Endothelial cell of hepatic sinusoid (primary cell): ENCODE measurements around the gene ZNF592.

Experiments
- in situ Hi-C: cut with HindIII; loops from 2 replicates; pipeline ENCODE4 v1.10.0; 2017; ENCODE audit warnings: low sequenced_read_pairs

ZNF592 gene

GRCh38 chr15:84772467-84772866 is 24.1 kb downstream of the ZNF592 start:
- in situ Hi-C loops: loop anchor here (5.0 kb wide), 1 partner anchor 70 kb away; no protein-coding TSS in a partner anchor

- in situ Hi-C loops: loop anchor here (5.0 kb wide), 1 partner anchor 71 kb away; no protein-coding TSS in a partner anchor
Observed at GRCh38 chr15:84773716-84774115, 25.3 kb downstream of the ZNF592 start.

GRCh38 chr15:84775867-84776449 is 27.6 kb downstream of the ZNF592 start:
- in situ Hi-C loops: no loop called here

DNA sequence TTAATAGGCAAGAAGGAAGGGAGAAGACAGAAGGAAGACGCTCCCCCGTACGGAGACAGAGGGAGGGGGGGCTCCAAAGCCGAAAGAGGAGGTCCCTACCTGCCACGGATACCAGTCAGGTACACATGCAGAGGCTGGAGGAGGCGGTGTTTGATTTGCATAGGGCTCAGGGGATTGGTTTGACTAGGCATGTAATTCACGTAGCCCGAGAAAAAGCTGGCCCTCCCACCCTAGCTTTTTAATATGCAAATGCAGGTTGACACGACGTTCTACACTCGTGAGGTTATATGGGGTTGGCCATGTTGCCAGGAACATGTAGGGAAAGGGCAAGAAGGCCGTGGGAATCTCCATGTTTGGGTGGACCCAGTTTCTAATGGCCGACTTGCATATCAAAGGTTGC is 29.8 kb downstream of the ZNF592 start:
- in situ Hi-C loops: no loop called here

DNA sequence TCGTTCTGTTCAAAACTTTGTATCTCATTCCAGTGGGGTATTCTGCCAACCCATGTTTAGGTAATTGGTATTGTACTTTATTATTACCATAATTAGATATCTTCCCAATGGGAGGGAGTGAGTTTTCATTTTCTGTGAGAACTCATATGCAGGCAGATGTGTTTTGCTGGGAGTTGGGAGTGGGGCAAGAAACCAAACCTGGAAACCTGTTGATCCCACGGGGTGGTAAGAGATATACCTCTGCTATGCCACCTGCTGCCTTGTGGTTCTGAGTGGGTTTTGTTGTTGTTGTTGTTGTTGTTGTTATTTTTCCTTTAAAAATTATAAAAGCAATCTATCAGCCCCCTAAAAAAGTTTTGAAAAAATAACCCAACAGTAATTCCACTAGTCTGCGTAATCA is 32.1 kb downstream of the ZNF592 start:
- in situ Hi-C loops: no loop called here

GRCh38 chr15:84781495-84781894 is 33.1 kb downstream of the ZNF592 start:
- in situ Hi-C loops: no loop called here

GRCh38 chr15:84782346-84782745 is 34.0 kb downstream of the ZNF592 start:
- in situ Hi-C loops: no loop called here

GRCh38 chr15:84783493-84784251 is 35.3 kb downstream of the ZNF592 start:
- in situ Hi-C loops: no loop called here

DNA sequence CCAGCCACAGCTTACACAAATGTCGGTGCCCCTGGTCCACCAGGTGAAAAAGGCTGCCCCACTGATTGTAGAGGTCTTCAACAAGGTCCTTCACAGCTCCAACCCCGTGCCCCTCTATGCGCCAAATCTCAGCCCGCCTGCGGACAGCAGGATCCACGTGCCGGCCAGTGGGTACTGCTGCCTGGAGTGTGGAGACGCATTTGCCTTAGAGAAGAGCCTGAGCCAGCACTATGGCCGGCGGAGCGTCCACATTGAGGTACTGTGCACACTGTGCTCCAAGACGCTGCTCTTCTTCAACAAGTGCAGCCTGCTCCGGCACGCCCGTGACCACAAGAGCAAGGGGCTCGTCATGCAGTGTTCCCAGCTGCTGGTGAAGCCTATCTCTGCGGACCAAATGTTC is 35.9 kb downstream of the ZNF592 start:
- in situ Hi-C loops: no loop called here

DNA sequence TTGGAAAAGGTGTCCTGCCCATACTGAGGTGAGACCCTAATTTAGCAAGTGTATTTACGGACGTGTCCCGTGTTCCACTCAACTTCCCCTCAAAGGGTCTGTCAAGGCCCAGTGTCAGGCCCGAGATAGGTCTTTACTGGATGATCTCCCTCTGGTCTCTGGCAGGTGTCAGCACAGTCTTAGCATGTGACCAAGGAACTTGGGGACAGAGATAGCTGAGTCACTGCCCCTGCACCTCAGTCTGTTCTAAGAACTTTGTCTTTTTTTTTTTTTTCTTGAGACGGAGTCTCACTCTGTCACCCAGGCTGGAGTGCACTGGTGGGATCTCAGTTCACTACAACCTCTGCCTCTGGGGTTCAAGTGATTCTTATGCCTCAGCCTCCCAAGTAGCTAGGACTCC is 36.7 kb downstream of the ZNF592 start:
- in situ Hi-C loops: no loop called here

DNA sequence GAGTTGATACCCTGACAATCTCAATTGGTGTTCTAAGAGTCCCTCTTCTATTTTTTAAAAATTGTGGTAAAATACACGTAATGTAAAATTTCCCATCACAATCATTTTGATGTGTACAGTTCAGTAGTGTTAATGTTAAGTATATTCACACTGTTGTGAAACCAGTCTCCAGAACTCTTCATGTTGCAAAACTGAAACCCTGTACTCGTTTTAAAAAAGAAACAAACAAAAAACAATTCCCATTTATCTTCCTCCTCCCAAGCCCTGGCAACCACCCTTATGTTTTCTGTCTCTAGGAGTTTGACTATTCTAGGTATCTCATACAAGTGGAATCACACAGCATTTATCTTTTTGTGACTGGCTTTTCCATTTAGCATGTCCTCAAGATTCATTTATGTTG is 40.1 kb downstream of the ZNF592 start:
- in situ Hi-C loops: no loop called here

GRCh38 chr15:84789762-84790161 is 41.4 kb downstream of the ZNF592 start:
- in situ Hi-C loops: no loop called here

- in situ Hi-C loops: no loop called here
Observed at GRCh38 chr15:84790676-84791075, 42.3 kb downstream of the ZNF592 start.

- in situ Hi-C loops: no loop called here
Observed at GRCh38 chr15:84791763-84792162, 43.4 kb downstream of the ZNF592 start.

- in situ Hi-C loops: no loop called here
Observed at GRCh38 chr15:84793431-84794161, 45.2 kb downstream of the ZNF592 start.

GRCh38 chr15:84794162-84794547 is 45.8 kb downstream of the ZNF592 start:
- in situ Hi-C loops: no loop called here

DNA sequence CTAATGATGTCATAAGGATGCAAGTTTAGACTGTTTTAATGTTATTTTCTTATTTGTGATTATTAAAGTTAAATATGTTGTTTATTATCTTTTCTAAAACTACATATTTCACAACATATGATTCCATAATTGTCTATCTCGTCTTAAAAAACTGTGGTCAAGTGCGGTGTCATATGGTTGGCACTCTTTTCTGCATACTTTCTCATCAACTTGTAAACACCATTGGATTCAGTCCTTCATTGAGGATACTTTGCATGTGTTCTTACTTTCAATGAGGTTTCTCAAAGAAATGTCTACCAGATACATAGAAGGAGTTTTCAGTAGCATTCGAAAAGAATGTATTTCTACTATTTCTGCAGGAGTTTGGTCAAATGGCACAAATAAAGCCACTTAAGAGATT is 46.8 kb downstream of the ZNF592 start:
- in situ Hi-C loops: no loop called here

- in situ Hi-C loops: no loop called here
Observed at GRCh38 chr15:84797212-84797611, 48.8 kb downstream of the ZNF592 start.

- in situ Hi-C loops: no loop called here
Observed at GRCh38 chr15:84797801-84798200, 49.4 kb downstream of the ZNF592 start.

- in situ Hi-C loops: no loop called here
Observed at GRCh38 chr15:84798436-84798946, 50.1 kb downstream of the ZNF592 start.

- in situ Hi-C loops: no loop called here
Observed at GRCh38 chr15:84799511-84800187, 51.3 kb downstream of the ZNF592 start.
